Germinal center (tissue), 1 donor: Measurements from ENCODE around the gene ZNF44.
"Not testable (repeated sequence)": the region's sequence is repeated elsewhere in the genome, so short reads cannot be mapped to it uniquely, and the experiment has no call there.

Experiments
- DNase-seq: peaks from one replicate; pipeline ENCODE4 v3.0.0; 2012; ENCODE audit warnings: mixed read lengths, low spot score

The ZNF44 gene

DNA sequence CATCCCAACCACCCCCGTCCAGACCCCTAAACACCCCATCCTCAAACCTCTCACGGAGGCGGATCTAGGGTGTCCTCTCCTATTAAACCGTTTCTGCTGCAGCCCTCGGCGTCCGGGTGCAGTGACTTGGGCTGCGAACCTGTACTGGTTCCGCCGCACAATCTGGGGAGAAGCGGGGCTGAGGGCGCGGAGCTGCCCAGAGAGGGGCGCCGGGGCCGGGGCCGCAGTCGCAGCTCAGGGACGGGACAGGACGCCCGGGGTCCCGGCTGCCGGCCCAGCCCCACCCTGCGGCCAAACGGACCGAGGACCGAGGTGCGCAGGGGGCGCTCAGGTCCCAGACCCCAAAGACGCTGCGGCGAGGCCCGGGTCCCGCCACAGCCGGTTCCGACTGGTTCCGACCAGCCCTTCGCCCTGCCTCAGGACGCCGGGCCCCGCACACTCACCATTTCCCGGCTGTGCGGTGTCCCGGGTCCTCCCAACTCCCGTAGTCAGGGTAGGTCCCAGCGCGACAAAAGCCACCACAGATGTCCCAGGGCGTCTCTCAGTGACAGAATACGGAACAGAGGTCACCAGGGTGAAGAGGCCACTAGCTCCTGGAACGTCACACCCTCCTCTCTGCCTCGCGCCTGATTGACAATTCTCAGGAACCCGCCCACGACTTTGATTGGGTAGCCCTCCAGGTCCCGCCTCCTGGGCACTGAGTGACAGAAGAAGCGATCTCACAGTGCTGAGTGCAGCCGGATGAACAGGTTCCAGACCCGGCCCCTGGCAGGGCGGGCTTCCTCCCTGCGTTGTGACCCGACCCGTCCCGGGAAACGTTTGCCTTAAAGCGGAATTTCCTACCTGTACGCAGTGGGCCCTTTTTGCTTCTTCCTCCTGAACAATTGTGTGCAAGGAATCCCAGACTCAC, at the start of gene ZNF44:
TSS of gene ZNF44 (minus strand) at position 635 of the 910 bp plus-strand sequence. CDS start at position 446, 189 bp downstream.
- DNase-seq = peak; percentile 96

DNA sequence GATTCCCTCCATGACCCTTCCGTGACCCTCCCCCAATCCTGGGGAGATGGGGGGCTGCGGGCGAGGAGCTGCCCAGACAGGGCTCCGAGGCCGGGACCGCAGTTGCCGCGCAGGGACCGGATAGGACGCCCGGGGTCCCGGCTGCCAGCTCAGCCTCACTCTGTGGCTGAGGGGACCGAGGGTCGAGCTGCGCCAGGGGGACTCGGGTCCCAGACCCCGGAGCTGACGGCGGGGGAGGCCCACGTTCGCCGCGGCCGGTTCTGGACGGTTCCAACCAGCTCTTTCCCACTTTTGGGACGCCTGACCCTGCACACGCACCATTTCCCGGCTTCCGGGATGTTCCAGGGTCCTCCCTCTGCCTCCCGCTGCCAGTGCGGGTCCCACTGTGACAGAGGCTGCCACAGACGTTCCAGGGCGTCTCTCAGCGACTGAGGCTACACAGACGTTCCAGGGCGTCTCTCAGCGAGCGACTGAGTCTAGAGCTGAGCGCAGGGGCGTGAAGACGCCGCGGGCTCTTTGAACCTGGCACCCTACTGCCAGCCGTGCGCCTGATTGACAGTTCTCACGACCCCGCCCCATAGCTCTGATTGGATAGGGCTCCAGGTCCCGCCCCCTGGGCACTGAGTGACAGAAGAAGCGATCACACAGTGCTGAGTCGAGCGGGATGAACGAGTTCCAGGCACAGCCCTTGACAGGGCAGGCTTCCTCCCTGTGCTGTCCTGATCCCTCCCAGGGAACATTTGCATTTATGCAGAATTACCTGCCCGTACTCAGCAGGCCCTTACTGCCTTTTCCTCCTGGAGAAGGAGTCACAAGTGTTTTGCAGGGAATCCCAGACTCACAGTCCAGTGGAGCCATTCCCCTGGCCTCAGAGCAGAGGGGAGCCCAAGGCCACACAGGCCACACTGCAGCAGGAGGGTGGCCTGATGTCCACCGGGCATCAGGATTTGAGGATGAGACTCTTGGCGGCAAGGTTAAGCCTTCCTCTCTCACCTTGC, 38.8 kb upstream of the ZNF44 start, which contains the start of gene ZNF563:
TSS of gene ZNF563 (minus strand) at position 472 of the 998 bp plus-strand sequence. CDS start at position 321, 151 bp downstream.
- DNase-seq = peak; percentile 97

DNA sequence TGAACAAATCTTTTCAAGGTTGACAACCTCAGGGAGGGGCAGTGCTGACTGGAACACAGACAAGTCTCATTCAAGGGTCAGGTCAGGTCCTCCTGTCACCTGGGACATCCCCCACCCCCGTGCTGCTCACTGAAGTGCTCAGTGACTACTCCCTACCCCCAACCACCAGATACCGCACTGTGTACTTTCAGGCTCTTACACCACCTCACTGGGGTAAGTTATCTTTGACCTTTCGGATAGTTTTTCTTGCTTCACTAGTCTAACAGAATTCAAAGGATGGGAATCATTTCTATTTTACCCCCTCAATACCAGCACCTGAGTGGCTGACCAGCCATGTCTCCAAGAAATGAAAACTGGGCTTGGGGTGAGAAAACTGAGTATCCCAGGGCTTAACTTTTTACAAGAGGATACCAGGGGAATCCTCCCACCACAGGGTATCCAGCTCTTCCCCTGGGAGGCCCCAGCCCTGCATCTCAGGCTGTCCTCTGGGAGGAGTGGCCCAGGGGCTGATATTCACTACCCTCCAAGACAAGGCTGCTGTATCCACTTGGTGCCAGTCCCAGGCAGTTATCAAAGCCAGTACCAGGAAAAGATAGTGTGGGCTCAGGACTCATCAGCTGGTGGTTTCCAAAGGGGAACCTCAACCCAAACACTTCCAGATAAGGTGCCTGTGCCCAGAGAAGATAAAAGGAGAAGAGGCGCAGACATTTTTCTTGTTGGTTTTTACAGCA, 36.7 kb upstream of the ZNF44 start:
- peak; percentile 38 for DNase-seq

DNA sequence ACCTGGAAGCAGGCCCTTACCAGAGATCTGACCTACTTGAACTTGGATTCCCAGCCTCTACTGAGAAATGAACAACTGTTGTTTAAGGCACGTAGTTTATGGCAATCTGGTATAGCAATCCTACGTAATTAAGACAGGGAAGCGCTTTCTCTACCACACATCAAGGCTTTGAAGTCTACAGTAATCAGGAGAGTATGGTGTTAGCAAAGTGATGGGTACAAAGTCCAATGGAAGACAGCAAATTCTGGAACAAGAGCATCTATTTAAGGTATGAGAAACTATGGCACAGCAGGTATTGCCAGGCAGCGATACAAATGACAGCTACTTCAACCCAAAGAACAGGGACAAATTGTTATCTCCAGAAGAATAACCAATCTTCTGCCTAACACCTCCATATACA, 35.7 kb upstream of the ZNF44 start:
- DNase-seq = no peak

DNA sequence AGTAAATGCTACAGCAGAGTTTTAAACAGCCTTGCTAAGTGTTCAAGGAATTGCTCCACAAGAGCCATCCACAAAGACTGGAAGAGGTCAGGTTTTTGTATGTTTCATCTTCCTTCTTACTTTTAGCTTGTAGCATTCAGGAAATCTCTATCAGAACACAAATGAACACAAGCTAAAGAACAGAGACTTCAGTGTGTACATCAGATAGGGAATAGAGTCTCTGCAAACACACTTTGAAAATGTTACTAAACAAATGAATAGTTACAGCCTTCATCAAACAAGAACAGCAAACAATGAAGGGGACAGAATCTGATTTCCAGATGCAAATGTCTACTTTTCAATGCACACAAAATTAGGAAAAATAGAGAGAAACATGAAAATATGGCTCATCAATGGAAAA, 31.0 kb upstream of the ZNF44 start:
- DNase-seq = no peak

DNA sequence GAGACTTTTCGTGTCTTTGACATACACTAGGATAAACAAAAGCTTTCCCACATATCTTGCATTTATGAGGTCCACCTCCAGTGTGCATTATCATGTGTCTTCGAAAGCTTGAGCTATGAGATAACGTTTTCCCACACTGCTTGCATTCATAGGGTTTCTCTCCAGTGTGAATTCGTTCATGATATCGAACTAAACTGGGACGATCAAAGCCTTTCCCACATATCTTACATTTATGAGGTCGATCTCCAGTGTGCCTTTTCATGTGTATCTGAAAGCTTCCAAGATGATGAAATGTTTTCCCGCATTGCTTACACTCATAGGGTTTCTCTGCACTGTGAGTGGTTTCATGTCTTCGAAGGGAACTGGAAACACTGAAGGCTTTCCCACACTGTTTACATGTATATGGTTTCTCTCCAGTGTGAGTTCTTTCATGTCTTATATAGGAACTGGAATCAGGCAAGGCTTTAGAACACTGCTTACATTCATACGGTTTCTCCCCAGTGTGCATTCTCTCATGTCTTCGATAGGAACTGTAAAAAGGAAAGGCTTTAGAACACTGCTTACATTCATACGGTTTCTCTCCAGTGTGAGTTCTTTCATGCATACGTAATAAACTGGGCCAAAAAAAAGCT, 24.2 kb upstream of the ZNF44 start:
- DNase-seq = no peak

DNA sequence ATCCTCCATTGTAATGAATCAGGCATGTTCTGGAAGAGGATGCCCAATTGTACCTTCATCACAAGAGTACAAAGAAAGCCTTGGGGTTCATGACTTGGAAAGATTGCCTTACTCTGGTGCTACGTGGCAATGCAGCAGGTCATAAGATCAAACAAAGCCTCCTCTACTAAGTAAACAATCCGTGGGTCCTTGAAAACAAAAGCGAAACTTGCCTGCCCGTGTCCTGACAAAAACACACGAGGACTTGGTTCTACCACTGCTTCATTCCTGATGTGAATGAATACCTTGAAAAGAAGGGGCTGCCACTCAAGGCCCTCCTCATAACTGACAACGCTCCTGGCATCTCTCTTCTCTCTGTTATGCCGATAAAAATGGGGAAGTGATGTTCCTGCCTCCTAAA, 19.9 kb upstream of the ZNF44 start:
- no peak for DNase-seq

DNA sequence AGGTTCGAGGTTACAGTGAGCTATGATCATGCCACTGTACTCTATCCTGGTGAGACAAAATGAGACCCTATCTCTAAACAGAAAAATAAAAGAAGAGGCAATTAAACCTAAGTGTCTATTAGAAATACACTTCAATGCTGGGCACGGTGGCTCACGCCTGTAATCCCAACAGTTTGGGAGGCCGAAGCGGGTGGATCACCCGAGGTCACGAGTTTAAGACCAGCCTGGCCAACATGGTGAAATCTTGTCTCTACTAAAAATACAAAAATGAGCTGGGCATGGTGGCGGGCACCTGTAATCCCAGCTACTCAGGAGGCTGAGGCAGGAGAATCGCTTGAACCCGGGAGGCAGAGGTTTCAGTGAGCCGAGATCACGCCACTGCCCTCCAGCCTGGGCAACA, 14.2 kb upstream of the ZNF44 start:
- not testable (repeated sequence) for DNase-seq

DNA sequence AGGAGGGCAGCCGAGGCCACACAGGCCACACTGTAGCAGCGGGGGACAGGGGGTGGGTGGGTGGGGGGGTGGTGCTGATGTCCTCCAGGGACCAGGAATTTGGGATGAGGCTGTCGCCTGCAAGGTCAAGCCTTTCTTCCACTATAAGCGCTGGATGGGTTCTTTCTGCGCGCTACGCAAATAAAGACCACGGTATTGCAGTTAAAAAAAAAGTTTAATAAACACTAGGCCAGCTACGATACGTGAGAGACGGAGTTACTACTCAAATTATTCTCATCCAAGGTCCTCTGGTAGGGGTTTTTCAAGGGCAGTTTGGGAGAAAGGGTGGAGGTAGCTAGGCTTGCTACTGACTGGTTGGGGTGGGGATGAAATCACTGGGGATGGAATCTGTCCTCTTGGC, 508 bp upstream of the ZNF44 start:
- no peak for DNase-seq

DNA sequence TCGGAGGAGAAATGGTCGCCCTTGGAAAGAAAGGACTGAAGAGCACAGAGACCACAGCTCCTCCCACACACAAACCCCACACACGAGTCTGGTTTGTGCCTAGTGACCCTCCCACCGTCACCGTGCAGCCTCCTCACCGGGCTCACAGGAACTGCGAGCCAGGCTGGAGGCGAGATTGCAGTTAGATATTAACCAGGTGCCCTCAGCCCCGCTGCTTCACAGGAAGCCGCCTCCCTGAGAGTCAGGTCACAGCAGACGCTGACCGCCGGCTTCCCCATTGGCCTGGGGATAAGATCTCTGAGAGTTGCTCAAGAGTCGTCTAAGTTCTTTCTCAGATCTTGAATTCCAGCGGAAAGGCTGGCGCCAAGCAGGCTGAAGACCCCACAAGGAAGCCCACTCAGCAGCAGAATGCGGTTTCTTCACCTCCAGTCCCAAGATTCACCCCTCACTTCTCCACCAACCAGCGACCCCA, 870 bp downstream of the ZNF44 start:
- DNase-seq = peak; percentile 57

DNA sequence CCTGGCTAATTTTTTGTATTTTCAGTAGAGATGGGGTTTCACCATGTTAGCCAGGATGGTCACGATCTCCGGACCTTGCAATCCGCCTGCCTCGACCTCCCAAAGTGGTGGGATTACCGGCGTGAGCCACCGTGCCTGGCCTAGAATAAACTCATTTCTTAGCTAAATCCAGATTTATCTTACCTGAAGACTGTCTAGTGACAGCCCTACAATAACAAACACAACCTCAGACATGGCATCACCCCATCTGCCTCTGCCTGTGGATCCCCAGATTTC, 5.0 kb downstream of the ZNF44 start:
- DNase-seq = no peak

DNA sequence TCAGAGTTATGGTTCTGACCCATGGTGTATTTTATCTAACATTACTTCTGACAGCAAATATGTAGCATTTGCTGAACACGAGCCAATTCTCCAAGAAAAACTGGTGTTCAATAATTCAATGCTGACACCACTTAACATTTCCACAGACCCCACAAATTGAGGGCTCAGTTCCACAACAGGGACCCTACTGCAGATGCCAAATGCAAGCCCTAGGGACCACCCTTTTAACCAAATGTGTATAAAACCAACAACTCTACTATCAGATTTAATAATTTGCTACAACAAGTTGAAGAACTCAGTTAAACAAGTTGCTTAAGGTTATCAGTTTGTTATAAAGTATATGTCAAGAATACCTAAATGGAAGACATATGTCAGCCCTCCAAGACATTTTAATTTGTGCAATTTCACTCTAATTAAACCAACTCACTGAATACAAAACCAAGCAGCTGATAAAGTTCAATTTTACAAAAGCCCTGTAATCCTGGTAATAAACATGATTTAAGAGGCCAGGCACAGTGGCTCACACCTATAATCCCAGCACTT, 6.7 kb downstream of the ZNF44 start:
- no peak for DNase-seq

DNA sequence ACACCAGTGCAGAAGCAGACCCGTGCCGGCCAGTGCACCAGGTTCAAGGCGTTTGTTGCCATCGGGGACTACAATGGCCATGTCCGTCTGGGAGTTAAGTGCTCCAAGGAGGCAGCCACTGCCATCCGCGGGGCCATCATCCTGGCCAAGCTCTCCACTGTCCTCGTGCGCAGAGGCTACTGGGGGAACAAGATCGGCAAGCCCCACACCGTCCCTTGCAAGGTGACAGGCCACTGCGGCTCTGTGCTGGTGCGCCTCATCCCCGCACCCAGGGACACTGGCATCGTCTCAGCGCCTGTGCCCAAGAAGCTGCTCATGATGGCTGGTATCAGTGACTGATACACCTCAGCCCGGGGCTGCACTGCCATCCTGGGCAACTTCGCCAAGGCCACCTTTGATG, 10.1 kb downstream of the ZNF44 start:
- DNase-seq = no peak

DNA sequence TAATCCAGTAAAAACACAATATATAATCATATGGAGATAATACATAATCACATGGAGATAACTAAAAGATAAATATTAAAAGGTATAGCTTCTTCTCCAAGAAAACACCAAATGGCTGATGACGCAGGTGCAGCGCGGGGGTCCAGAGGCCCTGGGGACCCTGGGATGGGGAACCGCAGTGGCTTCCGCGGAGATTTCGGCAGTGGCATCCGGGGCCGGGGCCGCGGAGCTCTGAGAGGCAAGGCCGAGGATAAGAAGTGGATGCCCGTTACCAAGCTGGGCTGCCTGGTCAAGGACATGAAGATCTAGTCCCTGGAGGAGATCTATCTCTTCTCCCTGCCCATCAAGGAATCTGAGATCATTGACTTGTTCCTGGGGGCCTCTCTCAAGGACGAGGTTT, 10.5 kb downstream of the ZNF44 start:
- no peak for DNase-seq

DNA sequence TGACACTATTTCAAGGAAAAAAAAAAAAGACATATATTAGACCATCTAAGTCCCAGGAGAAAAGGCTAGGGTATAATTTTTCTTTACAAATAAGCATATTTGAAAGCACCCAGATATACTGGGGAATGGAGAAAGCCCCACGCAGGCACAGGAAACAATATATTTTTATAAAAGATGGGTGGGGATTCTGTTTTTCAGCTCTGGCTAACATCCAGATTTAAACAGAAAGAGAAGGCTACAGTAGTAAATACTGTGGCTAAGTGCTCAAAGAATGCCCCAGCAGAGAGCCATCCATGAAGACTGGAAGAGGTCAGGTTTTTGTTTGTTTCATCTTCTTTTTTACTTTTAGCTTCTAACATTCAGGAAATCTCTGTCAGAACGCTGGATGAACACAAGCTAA, 16.0 kb downstream of the ZNF44 start:
- no peak for DNase-seq

DNA sequence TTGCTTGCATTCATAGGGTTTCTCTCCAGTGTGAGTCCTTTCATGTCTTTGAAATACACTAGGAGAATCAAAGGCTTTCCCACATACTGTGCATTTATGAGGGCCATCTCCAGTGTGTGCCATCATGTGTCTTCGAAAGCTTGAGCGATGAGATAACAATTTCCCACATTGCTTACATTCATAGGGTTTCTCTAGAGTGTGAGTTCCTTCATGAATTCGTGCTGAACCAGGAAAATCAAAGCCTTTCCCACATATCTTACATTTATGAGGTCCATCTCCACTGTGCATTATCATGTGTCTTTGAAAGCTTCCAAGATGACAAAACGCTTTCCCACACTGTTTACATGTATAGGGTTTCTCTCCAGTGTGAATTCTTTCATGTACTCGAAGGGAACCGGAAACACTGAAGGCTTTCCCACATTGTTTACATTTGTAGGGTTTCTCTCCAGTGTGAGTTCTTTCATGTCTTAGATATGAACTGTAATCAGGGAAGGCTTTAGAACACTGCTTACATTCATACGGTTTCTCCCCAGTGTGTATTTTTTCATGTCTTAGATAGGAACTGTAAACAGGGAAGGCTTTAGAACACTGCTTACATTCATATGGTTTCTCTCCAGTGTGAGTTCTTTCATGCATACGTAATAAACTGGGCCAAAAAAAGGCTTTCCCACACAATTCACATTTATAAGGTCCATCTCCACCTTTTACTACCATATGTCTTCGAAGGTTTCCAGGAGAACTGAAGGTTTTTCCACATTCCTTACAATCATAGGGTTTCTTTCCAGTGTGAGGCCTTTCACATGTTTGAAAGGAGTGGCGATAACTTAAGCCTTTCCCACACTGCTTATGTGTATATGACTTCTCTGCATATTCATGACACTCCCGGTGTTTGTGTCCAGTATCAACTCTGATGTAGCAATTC, 21.4 kb downstream of the ZNF44 start:
- DNase-seq = no peak

DNA sequence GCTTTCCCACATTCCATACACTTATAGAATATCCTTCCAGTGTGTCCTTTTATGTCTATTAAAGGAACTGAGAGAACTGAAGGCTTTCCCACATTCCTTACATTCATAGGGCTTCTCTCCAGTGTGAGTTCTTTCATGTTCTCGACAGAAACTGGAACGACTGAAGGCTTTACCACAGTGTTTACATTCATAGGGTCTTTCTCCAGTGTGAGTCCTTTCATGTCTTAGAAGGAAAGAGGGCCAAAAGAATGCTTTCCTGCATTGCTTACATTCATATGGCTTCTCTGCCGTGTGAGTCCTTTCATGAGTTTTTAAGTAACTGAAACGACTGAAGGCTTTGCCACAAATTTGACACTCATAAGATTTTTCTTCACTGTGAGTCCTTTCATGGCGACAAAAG, 22.3 kb downstream of the ZNF44 start:
- no peak for DNase-seq

DNA sequence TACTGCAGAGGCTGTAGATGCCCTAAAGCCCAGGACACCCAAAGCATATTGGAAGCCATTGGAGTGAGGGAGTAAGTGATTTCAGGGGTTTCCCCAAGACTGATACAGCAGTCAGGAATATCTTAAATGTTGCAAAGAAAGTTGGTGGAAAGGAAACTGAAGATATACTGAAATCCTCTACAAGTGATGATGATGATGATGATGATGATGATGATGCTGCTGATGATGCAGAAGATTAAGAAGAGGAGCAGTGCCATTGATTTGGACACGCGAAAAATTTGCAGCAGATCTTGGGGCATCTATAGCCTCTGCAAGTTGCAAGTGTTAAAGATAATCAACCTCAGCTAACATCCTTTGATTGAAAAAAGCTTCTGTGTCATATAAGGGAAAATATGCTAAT, 23.8 kb downstream of the ZNF44 start:
- no peak for DNase-seq

DNA sequence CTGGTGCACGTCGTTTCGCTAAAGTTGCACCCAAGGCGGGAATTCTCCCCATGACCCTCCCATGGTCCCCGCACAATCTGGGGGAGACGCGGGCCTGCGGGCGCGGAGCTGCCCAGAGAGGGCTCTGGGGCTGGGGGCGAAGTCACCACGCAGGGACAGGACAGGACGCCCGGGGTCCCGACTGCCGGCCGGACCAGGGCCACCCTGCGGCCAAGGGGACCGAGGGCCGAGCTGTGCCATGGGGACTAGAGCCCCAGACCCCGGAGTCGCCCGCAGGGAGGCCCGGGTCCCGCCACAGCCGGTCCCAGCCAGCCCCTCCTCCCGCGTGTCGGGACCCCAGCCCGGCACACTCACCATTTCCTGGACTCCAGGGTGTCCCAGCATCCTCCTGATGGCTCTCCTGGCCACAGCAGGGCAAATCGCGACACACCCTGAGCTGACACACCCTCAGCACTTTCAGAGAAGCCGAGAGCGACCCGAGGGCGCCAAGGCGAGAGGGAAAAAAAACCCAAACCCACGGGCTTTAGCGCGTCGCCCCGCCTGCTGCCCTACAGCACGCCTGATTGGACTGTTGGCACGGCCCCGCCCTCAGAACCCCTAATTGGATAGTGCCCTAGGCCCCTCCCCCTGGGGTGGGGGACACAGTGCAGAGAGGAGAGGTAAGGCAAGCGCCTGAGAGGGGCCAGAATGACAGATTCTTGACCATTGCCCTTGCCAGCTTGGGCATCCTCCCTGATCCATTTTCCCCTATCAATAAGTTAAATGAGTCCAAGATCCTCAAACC, 28.6 kb downstream of the ZNF44 start:
- no peak for DNase-seq
